Heart left ventricle (tissue), 16 donors: ENCODE results near the gene SREBF2. TPM values are rescaled to one million over a fixed set of nuclear protein-coding genes. Genes with fewer than 3 reads are reported as not detected.

Experiments
- ATAC-seq, 4 donors: fragments of 200-7000 bp; cut with Tn5 transposase; one replicate each; pipeline ENCODE4 v1.9.1; 2020 to 2022; ENCODE audit warnings: moderate library complexity in 4 of 4, mild to moderate bottlenecking in 3 of 4, moderate number of reproducible peaks in 1 of 4
- DNase-seq, 5 donors: peaks; one replicate each; pipeline ENCODE4 v3.0.0-alpha.2; 2020
- H3K27ac ChIP-seq, 12 donors: fragments of 200-600 bp; sonication (generic) in 4 of 12; one replicate each; pipeline versions ENCODE4 v1.5.0 to v1.8.0; 2016 to 2022; ENCODE audit warnings: mild to moderate bottlenecking in 2 of 12
- H3K27me3 ChIP-seq, 9 donors: fragments of 200-600 bp; sonication (generic) in 2 of 9; one replicate each; pipeline versions ENCODE4 v1.5.1 to v1.8.0; 2016 to 2022; ENCODE audit warnings: mild to moderate bottlenecking in 3 of 9
- H3K36me3 ChIP-seq, 9 donors: fragments of 200-600 bp; sonication (generic) in 2 of 9; one replicate each; pipeline versions ENCODE4 v1.5.0 to v1.8.0; 2018 to 2022; ENCODE audit warnings: mild to moderate bottlenecking in 2 of 9
- H3K4me1 ChIP-seq, 12 donors: fragments of 200-600 bp; sonication (generic) in 4 of 12; one replicate each; pipeline versions ENCODE4 v1.5.0 to v1.8.0; 2016 to 2022; ENCODE audit warnings: mild to moderate bottlenecking in 3 of 12
- H3K4me3 ChIP-seq, 12 donors: fragments of 200-600 bp; sonication (generic) in 4 of 12; one replicate each; pipeline versions ENCODE4 v1.5.0 to v1.8.0; 2017 to 2022; ENCODE audit warnings: mild to moderate bottlenecking in 9 of 12, moderate library complexity in 4 of 12
- H3K9me3 ChIP-seq, 12 donors: fragments of 200-600 bp; sonication (generic) in 4 of 12; one replicate each; pipeline versions ENCODE4 v1.5.0 to v1.8.0; 2016 to 2022; ENCODE audit warnings: mild to moderate bottlenecking in 1 of 12
- POLR2A ChIP-seq, 2 donors: fragments of 450-650 bp; IDR thresholded peaks; one replicate each; pipeline ENCODE4 v1.6.1; 2017; ENCODE audit warnings: antibody characterized with exemption in 2 of 2, mild to moderate bottlenecking in 2 of 2, moderate library complexity in 2 of 2
- WGBS, 4 donors: extraction: QIAGEN DNeasy Blood & Tissue Kit in 2 of 4; methylation state at CpG; one replicate each; pipeline versions ENCODE4 v1.1.5 to v1.1.7; 2013 to 2018; 5-methylcytosine and 5-hydroxymethylcytosine counted together
- intact Hi-C, 10 donors: fragments of 100-400 bp; cut with DNase I; formaldehyde crosslinking; loops; one replicate each; pipeline versions ENCODE4 v1.11.1 to v1.14.2; 2022
- polyA plus RNA-seq, 2 donors: library from polyadenylated mRNA; stranded (reverse); fragments of 200-250 nt; gene quantifications; one replicate each; pipeline ENCODE4 v1.2.3, GENCODE V29; 2013
- total RNA-seq, 9 donors: library from RNA; depleted of rRNA in 2 of 9; stranded (reverse); fragments of >200 nt in 2 of 9; fragmentation: NEBNext Ultra II Directional in 3 of 9; extraction: Animal tissue kit (Norgen Biotek cat#: 25700) in 3 of 9; gene quantifications; one replicate each; pipeline versions ENCODE4 v1.1.0 to v1.2.4, GENCODE V29; 2016 to 2023
- TF ChIP-seq, protein P1 (sequence below), 12 donors: fragments of 200-600 bp; sonication (generic) in 4 of 12; IDR thresholded peaks; one replicate each; pipeline versions ENCODE4 v1.5.0 to v1.8.0; 2018 to 2022; ENCODE audit warnings: antibody characterized with exemption in 12 of 12, mild to moderate bottlenecking in 5 of 12
- donor health status: ischemic (EF 13 %, LVEDD 7.1; RV severe dilation, severe dysfunction).
- donor health status: healthy with polysubstance abuse.
- donor health status: DM: no; HTN: yes; CAD: no.
- donor health status: DM: no; HTN: no; CAD: no.
- donor health status: ischemic (EF 25% LVEDD 6.9; RV normal size, moderate dysfunction).
- donor health status: ischemic (EF 25% LVEDD 5.7; RV mildly dilated, moderate dysfunction).
- donor health status: healthy.
- donor health status: DM: yes; HTN: yes; CAD: no.
- donor health status: ischemic (EF 35%, LVEDD 5.7; RV mildly dilated, moderate dysfunction).
- donor health status: nonischemic (EF 11% LVEDD 7.7; RV severe dilation, severe dysfunction).
- donor health status: DM: yes; HTN: yes; CAD: no.
- donor health status: PGD.
- donor health status: ischemic (EF 29% LVEDD 5.4; RV normal size, mild dysfunction).
- donor health status: nonischemic (EF 23%, LVEDD 6.1; RV moderate dilation, normal function).

Gene SREBF2
- total and polyA plus RNA-seq, 11 donors: 39.4 to 115 (median 73.0) TPM

DNA sequence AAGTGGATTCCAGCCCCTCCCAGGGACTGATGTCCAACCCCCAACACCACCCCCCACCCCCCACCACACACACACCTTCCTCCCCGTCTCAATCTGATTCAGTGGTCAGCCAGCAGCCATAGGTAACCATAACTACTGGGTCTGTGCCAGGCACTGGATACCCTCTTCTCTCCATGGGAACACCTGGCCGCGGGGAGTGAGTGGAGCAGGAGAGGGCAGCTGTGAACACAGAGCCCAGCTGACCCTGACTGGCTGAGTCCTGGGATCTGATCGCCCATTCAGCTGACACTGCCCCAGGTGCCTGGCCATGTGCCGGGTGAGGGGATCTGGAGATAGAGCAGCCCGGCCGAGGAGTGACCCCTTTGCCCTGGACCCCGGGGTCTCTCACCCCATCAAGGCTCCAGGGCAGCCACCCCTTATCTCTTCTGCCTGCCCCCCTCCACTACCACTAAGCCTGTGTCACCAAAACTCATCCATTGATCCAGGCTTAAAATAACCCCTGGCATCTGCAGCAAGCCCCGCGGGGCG lies 84.5 kb downstream of the SREBF2 start:
- peaks cover 22 to 65% (median 42%) of the 10 kb centered on the region in 9 donors for H3K27me3 ChIP-seq
- DNase-seq (no peak), ATAC-seq (no peak)
- intact Hi-C loops: no loop called here
- no peak overlapping the region for H3K4me3 ChIP-seq
- no peaks in the 10 kb centered on the region for H3K36me3 ChIP-seq
- no peak for TF ChIP-seq POLR2A (IDR thresholded peaks at IDR 0.05)
- TF ChIP-seq, protein P1, sequence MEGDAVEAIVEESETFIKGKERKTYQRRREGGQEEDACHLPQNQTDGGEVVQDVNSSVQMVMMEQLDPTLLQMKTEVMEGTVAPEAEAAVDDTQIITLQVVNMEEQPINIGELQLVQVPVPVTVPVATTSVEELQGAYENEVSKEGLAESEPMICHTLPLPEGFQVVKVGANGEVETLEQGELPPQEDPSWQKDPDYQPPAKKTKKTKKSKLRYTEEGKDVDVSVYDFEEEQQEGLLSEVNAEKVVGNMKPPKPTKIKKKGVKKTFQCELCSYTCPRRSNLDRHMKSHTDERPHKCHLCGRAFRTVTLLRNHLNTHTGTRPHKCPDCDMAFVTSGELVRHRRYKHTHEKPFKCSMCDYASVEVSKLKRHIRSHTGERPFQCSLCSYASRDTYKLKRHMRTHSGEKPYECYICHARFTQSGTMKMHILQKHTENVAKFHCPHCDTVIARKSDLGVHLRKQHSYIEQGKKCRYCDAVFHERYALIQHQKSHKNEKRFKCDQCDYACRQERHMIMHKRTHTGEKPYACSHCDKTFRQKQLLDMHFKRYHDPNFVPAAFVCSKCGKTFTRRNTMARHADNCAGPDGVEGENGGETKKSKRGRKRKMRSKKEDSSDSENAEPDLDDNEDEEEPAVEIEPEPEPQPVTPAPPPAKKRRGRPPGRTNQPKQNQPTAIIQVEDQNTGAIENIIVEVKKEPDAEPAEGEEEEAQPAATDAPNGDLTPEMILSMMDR (IDR thresholded peaks at IDR 0.05): no peak
- peaks cover 0 to 46% (median 22%) of the 10 kb centered on the region in 12 donors for H3K4me1 ChIP-seq
- no peak overlapping the region for H3K27ac ChIP-seq
- H3K9me3 ChIP-seq: no peaks in the 10 kb centered on the region
- WGBS, 4 donors: 51 to 63% (median 56%) methylated on average over 7 to 11 of the region's 11 CpGs

DNA sequence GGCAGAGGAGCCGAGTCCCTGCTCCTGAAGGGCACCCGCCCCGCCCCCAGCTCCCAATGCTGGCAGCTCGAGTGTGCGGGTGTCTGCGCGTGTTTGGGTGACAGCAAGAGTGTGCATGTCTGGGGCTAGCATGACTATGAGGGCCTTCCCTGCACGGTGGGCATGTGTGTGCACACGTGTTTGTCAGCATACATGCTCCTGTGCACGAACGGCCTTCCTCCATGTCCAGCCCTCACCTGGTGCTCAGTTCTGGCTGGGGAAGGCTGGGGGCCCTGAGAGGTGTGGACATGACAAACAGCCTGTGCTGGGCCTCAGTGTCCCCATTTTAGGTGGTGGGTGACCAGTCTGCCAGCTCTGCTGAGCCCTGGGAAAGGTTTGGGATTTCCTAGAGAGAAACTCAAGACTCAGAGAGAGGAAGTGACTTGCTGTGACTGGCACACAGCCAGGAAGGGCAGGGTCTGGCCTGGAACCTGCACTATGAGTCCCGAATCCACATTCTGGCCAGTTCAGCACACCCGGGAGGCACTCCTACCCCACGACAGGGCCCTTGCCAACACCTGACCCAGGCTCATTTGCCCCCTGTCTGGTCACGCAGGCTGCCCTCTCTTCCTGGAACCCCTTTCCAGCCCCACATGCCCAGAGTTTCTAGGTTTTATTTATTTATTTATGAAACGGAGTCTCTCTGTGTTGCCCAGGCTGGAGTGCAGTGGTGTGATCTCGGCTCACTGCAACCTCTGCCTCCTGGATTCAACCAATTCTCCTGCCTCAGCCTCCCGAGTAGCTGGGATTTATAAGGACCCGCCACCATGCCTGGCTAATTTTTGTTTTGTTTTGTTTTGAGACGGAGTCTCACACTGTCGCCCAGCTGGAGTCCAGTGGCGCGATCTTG lies 85.2 kb downstream of the SREBF2 start:
- no peaks in the 10 kb centered on the region for H3K9me3 ChIP-seq
- 54 to 61% (median 58%) methylated on average over 22 to 23 of the region's 23 CpGs for WGBS, 4 donors
- H3K4me1 ChIP-seq: peaks cover 0 to 46% (median 22%) of the 10 kb centered on the region in 12 donors
- peaks cover 18 to 58% (median 35%) of the 10 kb centered on the region in 9 donors for H3K27me3 ChIP-seq
- TF ChIP-seq, protein P1 (IDR thresholded peaks at IDR 0.05): no peak
- no peak for TF ChIP-seq POLR2A (IDR thresholded peaks at IDR 0.05)
- no peak overlapping the region for H3K27ac ChIP-seq
- DNase-seq: peak; percentile 59 to 83 (median 65)
- intact Hi-C loops: no loop called here
- H3K36me3 ChIP-seq: no peaks in the 10 kb centered on the region
- peak in 3 of 4 donors; percentile 19 to 44 (median 30) for ATAC-seq
- H3K4me3 ChIP-seq: no peak overlapping the region

DNA sequence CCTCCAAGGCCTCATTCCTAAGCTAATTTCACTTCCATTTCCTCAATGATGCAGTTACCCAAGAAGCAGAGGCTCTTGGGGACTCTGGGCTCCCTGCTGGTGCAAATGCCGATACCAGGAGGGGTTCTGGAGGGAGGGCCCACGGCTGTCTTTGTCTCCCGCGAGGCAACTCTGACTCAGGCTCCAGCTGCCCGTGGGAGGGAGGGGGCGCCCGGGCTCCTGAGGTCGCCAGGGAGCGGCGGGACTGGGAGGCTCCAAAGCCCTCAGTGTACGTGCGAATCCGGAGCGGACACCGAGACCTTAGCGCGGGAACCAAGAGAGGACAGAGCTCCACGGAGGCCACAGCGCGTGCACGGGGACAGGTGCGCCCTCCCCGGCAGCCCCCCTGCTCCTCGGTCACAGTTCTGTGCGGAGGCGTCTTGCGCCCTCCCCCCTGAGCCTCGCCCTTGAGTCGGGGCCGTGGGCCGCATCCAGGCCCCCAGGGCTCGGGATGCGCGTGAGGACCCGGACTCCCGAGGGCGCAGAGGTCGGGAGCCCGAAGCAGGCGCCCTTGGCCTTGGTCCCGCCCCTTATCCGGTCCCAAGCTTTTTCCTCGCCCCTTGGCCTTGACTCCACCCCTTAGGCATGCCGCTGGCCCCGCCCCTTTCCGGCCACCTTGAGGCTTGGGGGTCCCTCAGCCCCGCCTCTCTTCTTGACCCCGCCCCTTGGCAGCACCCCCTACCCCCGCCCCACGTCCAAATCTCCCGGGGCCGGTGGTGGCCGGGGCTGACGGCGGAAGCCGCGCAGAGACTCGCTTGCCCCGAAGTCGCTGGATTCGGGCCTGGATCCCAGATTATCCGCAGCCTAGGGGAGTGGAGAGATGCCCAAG lies 86.7 kb downstream of the SREBF2 start:
- Histone ChIP-seq H3K36me3 (no peaks in the 10 kb centered on the region), H3K4me3 (peak overlapping the region; percentile 12 to 68 (median 54)), H3K9me3 (no peaks in the 10 kb centered on the region), H3K4me1 (peaks cover 0 to 39% (median 22%) of the 10 kb centered on the region in 12 donors), H3K27ac (peak overlapping the region in 5 of 12 donors; percentile 13 to 64 (median 34)), H3K27me3 (peaks cover 9 to 45% (median 24%) of the 10 kb centered on the region in 9 donors)
- TF ChIP-seq POLR2A (IDR thresholded peaks at IDR 0.05): no peak
- TF ChIP-seq, protein P1 (IDR thresholded peaks at IDR 0.05): no peak
- ATAC-seq (peak; percentile 18 to 75 (median 64)), DNase-seq (peak; percentile 68 to 83 (median 78))
- intact Hi-C loops: no loop called here
- 3 to 5% (median 3%) methylated on average over 30 to 62 of the region's 62 CpGs for WGBS, 4 donors
